ENCODE results near the gene ANKRD2.

- TF ChIP-seq POLR2A (IDR thresholded peaks at IDR 0.05; ENCODE audit: low read depth, low read length) (no peak), POLR2AphosphoS5 (IDR thresholded peaks at IDR 0.05; ENCODE audit: low read depth, low read length) (no peak), TAF1 (IDR thresholded peaks at IDR 0.05; ENCODE audit: borderline replicate concordance, low read depth, low read length) (no peak)
These were observed 19.0 kb upstream of the ANKRD2 start for GRCh38 chr10:97553575-97554031.

Data from GM12892 (cell line).